T47D (cell line): ENCODE results near the gene TTC19.
"Not testable (repeated sequence)": the region's sequence is repeated elsewhere in the genome, so short reads cannot be mapped to it uniquely, and the experiment has no call there.

ENCODE experiments used
- DNase-seq, 2 experiments: peaks; one replicate each; pipeline versions ENCODE4 v3.0.0 to v3.0.0-alpha.2; 2011 to 2012; ENCODE audit warnings: low read depth in 1 of 2, low spot score in 1 of 2
- JUND ChIP-seq: IDR thresholded peaks from 2 replicates; pipeline ENCODE4 v1.6.1; 2012; ENCODE audit warnings: low read depth
- in situ Hi-C: cut with HindIII; loops from 2 replicates; pipeline ENCODE4 v1.10.0; 2016; ENCODE audit warnings: low sequenced_read_pairs, low pct_unique_long_range_greater_than_20kb

The TTC19 gene

GRCh38 chr17:15966183-15966878 is 33.3 kb upstream of the TTC19 start:
- in situ Hi-C loops: no loop called here
- no peak for TF ChIP-seq JUND
- peak in 1 of 2 experiments; percentile 63 for DNase-seq

- TF ChIP-seq JUND: no peak
- no peak for DNase-seq
- in situ Hi-C loops: no loop called here
Observed at GRCh38 chr17:15966879-15967248, 32.8 kb upstream of the TTC19 start.

- TF ChIP-seq JUND: no peak
- DNase-seq: no peak
- in situ Hi-C loops: no loop called here
Observed at GRCh38 chr17:15967706-15968399, 31.8 kb upstream of the TTC19 start.

GRCh38 chr17:15969463-15969862 is 30.2 kb upstream of the TTC19 start:
- DNase-seq: no peak
- in situ Hi-C loops: no loop called here
- TF ChIP-seq JUND: no peak

- in situ Hi-C loops: no loop called here
- no peak for DNase-seq
- TF ChIP-seq JUND: no peak
Observed at GRCh38 chr17:15970500-15970899, 29.1 kb upstream of the TTC19 start.

GRCh38 chr17:15971098-15971678 is 28.4 kb upstream of the TTC19 start:
- no peak for TF ChIP-seq JUND
- in situ Hi-C loops: no loop called here
- no peak for DNase-seq

GRCh38 chr17:15971882-15972281 is 27.7 kb upstream of the TTC19 start:
- in situ Hi-C loops: no loop called here
- TF ChIP-seq JUND: no peak
- DNase-seq: no peak

GRCh38 chr17:15972497-15972951 is 27.1 kb upstream of the TTC19 start:
- DNase-seq: no peak
- in situ Hi-C loops: no loop called here
- no peak for TF ChIP-seq JUND

GRCh38 chr17:15973016-15973415 is 26.6 kb upstream of the TTC19 start:
- no peak for TF ChIP-seq JUND
- DNase-seq: no peak
- in situ Hi-C loops: no loop called here

GRCh38 chr17:15973834-15974233 is 25.8 kb upstream of the TTC19 start:
- no peak for TF ChIP-seq JUND
- in situ Hi-C loops: no loop called here
- no peak for DNase-seq

GRCh38 chr17:15977894-15978293 is 21.7 kb upstream of the TTC19 start:
- TF ChIP-seq JUND: no peak
- in situ Hi-C loops: no loop called here
- no peak for DNase-seq

- in situ Hi-C loops: no loop called here
- TF ChIP-seq JUND: no peak
- DNase-seq: no peak
Observed at GRCh38 chr17:15978606-15979005, 21.0 kb upstream of the TTC19 start.

GRCh38 chr17:15979013-15979412 is 20.6 kb upstream of the TTC19 start:
- DNase-seq, in situ Hi-C loops: not testable (repeated sequence)
